HG03066 (cell line): ENCODE results near the gene HOXD4.

Source experiments
- ATAC-seq: cut with Tn5 transposase; IDR thresholded peaks from one replicate; pipeline ENCODE4 v1.9.1; 2021; ENCODE audit warnings: low read depth; ENCODE audit not compliant: unreplicated experiment

Gene HOXD4

GRCh38 chr2:176151442-176152287 lies at the start of gene HOXD4:
HOXD4 (plus strand) TSS chr2:176151550; CDS start chr2:176151634, 84 bp downstream.
- ATAC-seq: no peak

GRCh38 chr2:176101842-176102241 lies 49.5 kb upstream of the HOXD4 start:
- no peak for ATAC-seq

GRCh38 chr2:176102309-176102866 lies 49.0 kb upstream of the HOXD4 start:
- no peak for ATAC-seq

GRCh38 chr2:176103194-176103593 lies 48.2 kb upstream of the HOXD4 start:
- ATAC-seq: no peak

- no peak for ATAC-seq
Measured at GRCh38 chr2:176103742-176104315, 47.5 kb upstream of the HOXD4 start.

- ATAC-seq: no peak
Measured at GRCh38 chr2:176104316-176105077, 46.9 kb upstream of the HOXD4 start.

- no peak for ATAC-seq
Measured at GRCh38 chr2:176105078-176105729, 46.1 kb upstream of the HOXD4 start.

- no peak for ATAC-seq
Measured at GRCh38 chr2:176105730-176106580, 45.4 kb upstream of the HOXD4 start.

- no peak for ATAC-seq
Measured at GRCh38 chr2:176106581-176107539, 44.5 kb upstream of the HOXD4 start, which contains the start of gene HOXD11. HOXD11 (plus strand) TSS chr2:176107280; CDS start chr2:176107356, 76 bp downstream.

- no peak for ATAC-seq
Measured at GRCh38 chr2:176107731-176108181, 43.6 kb upstream of the HOXD4 start.

GRCh38 chr2:176109192-176109901 lies 42.0 kb upstream of the HOXD4 start:
- ATAC-seq: no peak

- no peak for ATAC-seq
Measured at GRCh38 chr2:176109946-176110345, 41.4 kb upstream of the HOXD4 start.

- no peak for ATAC-seq
Measured at GRCh38 chr2:176110415-176111308, 40.7 kb upstream of the HOXD4 start.

- ATAC-seq: no peak
Measured at GRCh38 chr2:176111309-176111663, 40.1 kb upstream of the HOXD4 start.

- no peak for ATAC-seq
Measured at GRCh38 chr2:176111846-176112374, 39.4 kb upstream of the HOXD4 start.
